CD14-positive monocyte (primary cell): ENCODE results near the gene ZDHHC3. TPM values are rescaled to one million over a fixed set of nuclear protein-coding genes. Genes with fewer than 3 reads are reported as not detected.

ENCODE experiments used
- DNase-seq, 3 donors: peaks; one replicate each; pipeline ENCODE4 v3.0.0-alpha.2; 2011 to 2022
- H2AFZ ChIP-seq: 2 replicates; pipeline ENCODE4 v1.6.0; 2012; ENCODE audit warnings: mild to moderate bottlenecking, low read depth, low read length, inconsistent platforms; ENCODE audit not compliant: insufficient read depth, poor library complexity, severe bottlenecking
- H3K27ac ChIP-seq, 2 donors: 1 replicate in 1 of 2; 2 replicates in 1 of 2; pipeline ENCODE4 v1.5.1; 2012 to 2013; ENCODE audit warnings: low read length in 2 of 2, control low read depth in 1 of 2, inconsistent platforms in 1 of 2, low read depth in 1 of 2, mild to moderate bottlenecking in 1 of 2
- H3K27me3 ChIP-seq, 2 donors: one replicate each; pipeline versions ENCODE4 v1.6.0 to v1.6.1; 2011 to 2013; ENCODE audit warnings: low read length in 2 of 2; ENCODE audit not compliant: control insufficient read depth in 2 of 2, insufficient read depth in 2 of 2
- H3K36me3 ChIP-seq, 2 donors: replicated peaks in 1 of 2; 1 replicate in 1 of 2; 2 replicates in 1 of 2; pipeline versions ENCODE4 v1.5.1 to v1.6.1; 2012 to 2013; ENCODE audit warnings: low read length in 2 of 2, control low read depth in 1 of 2, inconsistent platforms in 1 of 2, mild to moderate bottlenecking in 1 of 2; ENCODE audit not compliant: insufficient read depth in 2 of 2, control insufficient read depth in 1 of 2
- H3K4me1 ChIP-seq, 2 donors: 1 replicate in 1 of 2; 2 replicates in 1 of 2; pipeline versions ENCODE4 v1.5.1 to v1.6.1; 2012 to 2013; ENCODE audit warnings: low read length in 2 of 2, control low read depth in 1 of 2, inconsistent platforms in 1 of 2, mild to moderate bottlenecking in 1 of 2, moderate library complexity in 1 of 2; ENCODE audit not compliant: insufficient read depth in 2 of 2, control insufficient read depth in 1 of 2
- H3K4me2 ChIP-seq: replicated peaks from 2 replicates; pipeline ENCODE3; 2012; ENCODE audit warnings: low read length, moderate library complexity, mild to moderate bottlenecking; ENCODE audit not compliant: poor library complexity, severe bottlenecking; ENCODE audit errors: extremely low read depth
- H3K4me3 ChIP-seq, 3 experiments: fragments of 200-600 bp in 1 of 3; sonication (generic) in 1 of 3; replicated peaks in 1 of 3; 1 replicate in 2 of 3; 2 replicates in 1 of 3; pipeline ENCODE4 v1.5.1; 2011 to 2013; ENCODE audit warnings: low read length in 3 of 3, mild to moderate bottlenecking in 3 of 3, control low read depth in 2 of 3, low read depth in 2 of 3, inconsistent platforms in 1 of 3, moderate library complexity in 1 of 3
- H3K79me2 ChIP-seq: 2 replicates; pipeline ENCODE4 v1.6.0; 2012; ENCODE audit warnings: mild to moderate bottlenecking, control low read depth, inconsistent platforms, low read length, moderate library complexity; ENCODE audit not compliant: insufficient read depth
- H3K9ac ChIP-seq: 2 replicates; pipeline ENCODE4 v1.6.0; 2017; ENCODE audit warnings: low read length, mild to moderate bottlenecking; ENCODE audit not compliant: insufficient read depth, poor library complexity, severe bottlenecking
- H3K9me3 ChIP-seq, 2 donors: replicated peaks in 1 of 2; 1 replicate in 1 of 2; 2 replicates in 1 of 2; pipeline versions ENCODE4 v1.5.1 to v1.6.1; 2012 to 2013; ENCODE audit warnings: low read length in 2 of 2, control low read depth in 1 of 2; ENCODE audit not compliant: control insufficient read depth in 1 of 2, insufficient read depth in 1 of 2
- H4K20me1 ChIP-seq: 2 replicates; pipeline ENCODE4 v1.6.0; 2012; ENCODE audit warnings: mild to moderate bottlenecking, low read length, control low read depth, moderate library complexity; ENCODE audit not compliant: insufficient read depth
- H3K27ac Mint-ChIP-seq, 7 donors: one replicate each; pipeline ENCODE4 v1.8.0; 2020; ENCODE audit warnings: mild to moderate bottlenecking in 7 of 7, mixed read lengths in 7 of 7, moderate library complexity in 6 of 7, inconsistent platforms in 2 of 7
- H3K27me3 Mint-ChIP-seq, 3 donors: one replicate each; pipeline ENCODE4 v1.8.0; 2021 to 2022; ENCODE audit warnings: low read depth in 3 of 3, mild to moderate bottlenecking in 3 of 3, mixed read lengths in 3 of 3, moderate library complexity in 3 of 3, inconsistent platforms in 1 of 3
- H3K36me3 Mint-ChIP-seq, 2 donors: one replicate each; pipeline ENCODE4 v1.8.0; 2020; ENCODE audit warnings: mixed read lengths in 2 of 2, inconsistent platforms in 1 of 2, mild to moderate bottlenecking in 1 of 2
- H3K4me1 Mint-ChIP-seq: one replicate; pipeline ENCODE4 v1.8.0; 2020; ENCODE audit warnings: mild to moderate bottlenecking, mixed read lengths
- H3K4me3 Mint-ChIP-seq, 2 donors: one replicate each; pipeline ENCODE4 v1.8.0; 2020; ENCODE audit warnings: mild to moderate bottlenecking in 2 of 2, mixed read lengths in 2 of 2, moderate library complexity in 1 of 2
- H3K9me3 Mint-ChIP-seq, 7 donors: one replicate each; pipeline ENCODE4 v1.8.0; 2020 to 2022; ENCODE audit warnings: mixed read lengths in 7 of 7, mild to moderate bottlenecking in 6 of 7, moderate library complexity in 6 of 7, inconsistent platforms in 2 of 7
- CTCF ChIP-seq: fragments of 200-600 bp; IDR thresholded peaks from one replicate; pipeline ENCODE4 v1.8.0; 2022; ENCODE audit warnings: antibody characterized with exemption, mild to moderate bottlenecking
- WGBS: methylation state at CpG from one replicate; pipeline ENCODE4 v1.1.5; 2013; ENCODE audit warnings: missing lambda C conversion rate; ENCODE audit not compliant: insufficient coverage; 5-methylcytosine and 5-hydroxymethylcytosine counted together
- intact Hi-C, 2 donors: fragments of 100-400 bp; cut with micrococcal nuclease; formaldehyde crosslinking; loops; one replicate each; pipeline versions ENCODE4 v1.15.0 to v1.15.1; 2023
- polyA plus RNA-seq, 3 donors: library from polyadenylated mRNA; depleted of rRNA in 1 of 3; unstranded in 2 of 3; stranded (reverse) in 1 of 3; fragments of 300-500 nt in 2 of 3; fragments of >200 nt in 1 of 3; fragmentation: Illumina TruSeq in 2 of 3; gene quantifications; 1 replicate in 2 of 3; 2 replicates in 1 of 3; pipeline ENCODE4 v1.2.3, GENCODE V29; 2012 to 2021

The ZDHHC3 gene
- polyA plus RNA-seq, 3 donors, result 52.1 to 72.6 (median 61.3) TPM

GRCh38 chr3:44877333-44877732 is 98.6 kb downstream of the ZDHHC3 start:
- no CpG with 5 or more reads among the region's 3 CpGs for WGBS
- no peak overlapping the region for H3K4me2 ChIP-seq
- no peak overlapping the region for H3K4me3 ChIP-seq
- Mint-ChIP-seq H3K4me3 (no peak overlapping the region), H3K36me3 (no peaks in the 10 kb centered on the region), H3K27me3 (peaks cover 4 to 7% (median 5%) of the 10 kb centered on the region in 3 donors), H3K27ac (no peak overlapping the region), H3K9me3 (peaks cover 0 to 6% (median 2%) of the 10 kb centered on the region in 7 donors), H3K4me1 (no peaks in the 10 kb centered on the region)
- no peaks in the 10 kb centered on the region for H4K20me1 ChIP-seq
- H2AFZ ChIP-seq, result no peak overlapping the region
- no peaks in the 10 kb centered on the region for H3K79me2 ChIP-seq
- no peaks in the 10 kb centered on the region for H3K36me3 ChIP-seq
- no peak overlapping the region for H3K9ac ChIP-seq
- TF ChIP-seq CTCF, result no peak
- intact Hi-C loops, result no loop called here
- DNase-seq, result no peak
- no peaks in the 10 kb centered on the region for H3K9me3 ChIP-seq
- no peak overlapping the region for H3K27ac ChIP-seq
- H3K4me1 ChIP-seq, result no peaks in the 10 kb centered on the region
- no peaks in the 10 kb centered on the region for H3K27me3 ChIP-seq

GRCh38 chr3:44875596-44875995 is 100.4 kb downstream of the ZDHHC3 start:
- Mint-ChIP-seq H3K9me3 (peaks cover 0 to 3% (median 2%) of the 10 kb centered on the region in 7 donors), H3K4me3 (no peak overlapping the region), H3K27ac (no peak overlapping the region), H3K4me1 (no peaks in the 10 kb centered on the region), H3K36me3 (no peaks in the 10 kb centered on the region), H3K27me3 (peaks cover 4 to 5% (median 5%) of the 10 kb centered on the region in 3 donors)
- Histone ChIP-seq H3K4me2 (no peak overlapping the region), H3K4me1 (no peaks in the 10 kb centered on the region), H2AFZ (no peak overlapping the region), H3K9ac (no peak overlapping the region), H3K9me3 (no peaks in the 10 kb centered on the region), H3K79me2 (no peaks in the 10 kb centered on the region), H3K4me3 (no peak overlapping the region), H3K27me3 (no peaks in the 10 kb centered on the region), H3K36me3 (no peaks in the 10 kb centered on the region), H4K20me1 (no peaks in the 10 kb centered on the region), H3K27ac (no peak overlapping the region)
- WGBS, result 100% methylated on average over 1 of the region's 3 CpGs
- TF ChIP-seq CTCF, result no peak
- intact Hi-C loops, result no loop called here
- DNase-seq, result no peak

Other genes starting within 250 kb of the ZDHHC3 start
- gene ZNF501, start 246.5 kb downstream of the ZDHHC3 start, polyA plus RNA-seq, result under 1 TPM; 0.08 to 0.59 (median 0.35) TPM
- gene KIAA1143, start 214.6 kb downstream of the ZDHHC3 start, polyA plus RNA-seq, result 10 to 100 TPM in 2 of 3 donors, 1 to 10 TPM in 1; 2.4 to 26.4 (median 19.1) TPM
- gene KIF15, start 214.4 kb downstream of the ZDHHC3 start, polyA plus RNA-seq, result under 1 TPM in 2 of 3 donors, not detected in 1; 0.15 to 0.16 TPM
- gene TMEM42, start 114.3 kb downstream of the ZDHHC3 start, polyA plus RNA-seq, result 10 to 100 TPM; 16.2 to 31.2 (median 27.5) TPM
- under 1 TPM in 1 of 3 donors, not detected in 2; 0.04 TPM for gene TGM4, start 101.6 kb downstream of the ZDHHC3 start, polyA plus RNA-seq
- 10 to 100 TPM; 16.8 to 23.9 (median 18.8) TPM for gene EXOSC7, start 70 bp upstream of the ZDHHC3 start, polyA plus RNA-seq
- gene CLEC3B, start 50.1 kb upstream of the ZDHHC3 start, polyA plus RNA-seq, result 10 to 100 TPM in 2 of 3 donors, 1 to 10 TPM in 1; 3.9 to 22.7 (median 14.5) TPM
- gene CDCP1, start 170.2 kb upstream of the ZDHHC3 start, polyA plus RNA-seq, result 1 to 10 TPM in 1 of 3 donors, under 1 TPM in 2; 0.42 to 1.3 (median 0.52) TPM